ENCODE data around the gene ASTN2.
A peak's percentile ranks its signal among the peaks of the same experiment; 100 is the strongest.

Gene ASTN2

DNA sequence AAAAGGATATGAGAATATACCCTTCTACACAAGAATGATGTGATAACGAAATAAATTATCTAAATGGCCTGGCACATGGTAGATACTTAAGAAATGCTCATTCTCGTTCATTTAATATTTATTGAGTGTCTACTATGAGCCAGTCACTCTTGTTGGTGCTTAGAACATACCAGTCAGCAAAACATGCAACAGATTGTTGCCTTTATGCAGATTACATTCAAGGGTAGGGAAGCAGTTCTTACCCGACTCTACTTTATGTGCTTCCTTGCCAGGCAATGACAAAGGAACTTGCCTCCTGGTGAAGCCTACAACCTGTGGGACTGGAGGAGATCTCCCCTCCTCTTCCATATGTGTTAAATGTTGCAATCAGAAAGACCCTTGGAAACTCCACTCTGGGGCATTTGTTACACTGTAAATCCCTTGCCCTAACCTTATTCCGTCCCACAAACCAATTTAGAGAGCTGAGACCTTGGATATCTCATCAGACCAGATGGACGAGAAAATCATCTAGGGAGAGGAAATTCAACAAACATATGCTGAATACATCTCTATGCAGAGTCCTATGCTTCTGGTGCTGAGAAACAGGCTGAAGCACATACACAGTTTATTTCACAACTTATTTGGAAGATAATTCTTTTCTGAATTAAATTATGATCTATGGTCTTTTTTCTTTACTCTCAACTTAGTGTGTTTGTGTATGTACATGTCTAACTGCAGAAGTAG lies 855.9 kb downstream of the ASTN2 start:
- DNase-seq (ENCODE audit: low read depth): no peak

DNA sequence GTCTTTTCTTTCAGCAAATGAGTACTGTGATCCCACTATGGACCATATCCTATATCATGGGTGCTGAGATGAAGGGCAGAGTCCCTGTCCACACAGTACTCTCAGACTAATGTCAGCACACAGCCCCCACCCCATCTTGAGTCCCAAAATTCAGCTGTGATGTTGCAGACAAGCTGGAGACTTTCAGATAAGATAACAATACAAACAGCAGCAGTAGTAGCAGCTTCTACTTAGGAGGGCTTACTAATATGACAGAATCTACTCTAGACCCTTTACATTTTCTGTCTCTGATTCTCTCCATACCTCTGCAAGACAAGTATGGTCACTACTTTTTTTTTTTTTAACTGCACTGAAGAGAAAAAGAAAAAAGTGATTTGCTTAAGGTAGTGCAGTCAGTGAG lies 856.8 kb downstream of the ASTN2 start:
- DNase-seq (ENCODE audit: low read depth): no peak

DNA sequence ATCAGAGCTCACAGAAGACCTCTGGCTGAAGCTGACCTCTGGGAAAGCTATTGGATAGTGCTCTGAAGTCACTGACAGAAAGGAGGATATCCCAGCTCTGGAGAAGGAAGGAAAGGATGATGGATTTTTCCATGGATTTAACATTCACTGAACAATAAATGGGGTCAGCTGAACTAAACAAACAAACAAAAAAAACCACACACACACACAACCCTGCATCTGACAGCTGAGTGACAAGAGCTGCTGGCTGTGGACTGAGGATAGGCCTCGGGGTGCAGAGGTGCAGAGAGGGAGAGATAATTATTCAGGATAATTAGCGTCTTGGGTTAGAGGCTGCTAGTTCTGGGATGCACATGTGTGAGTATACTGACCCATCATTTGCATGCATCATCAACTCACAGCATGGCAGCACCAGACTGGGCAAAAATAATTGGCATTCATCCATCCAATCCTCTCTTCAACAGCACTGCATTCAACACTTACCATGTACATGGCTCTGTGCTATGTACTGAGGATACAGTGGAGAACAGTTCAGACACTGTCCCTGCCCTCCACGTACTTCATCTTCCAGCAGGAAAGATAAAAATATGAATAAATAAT lies 859.2 kb downstream of the ASTN2 start:
- no peak for DNase-seq (ENCODE audit: low read depth)

DNA sequence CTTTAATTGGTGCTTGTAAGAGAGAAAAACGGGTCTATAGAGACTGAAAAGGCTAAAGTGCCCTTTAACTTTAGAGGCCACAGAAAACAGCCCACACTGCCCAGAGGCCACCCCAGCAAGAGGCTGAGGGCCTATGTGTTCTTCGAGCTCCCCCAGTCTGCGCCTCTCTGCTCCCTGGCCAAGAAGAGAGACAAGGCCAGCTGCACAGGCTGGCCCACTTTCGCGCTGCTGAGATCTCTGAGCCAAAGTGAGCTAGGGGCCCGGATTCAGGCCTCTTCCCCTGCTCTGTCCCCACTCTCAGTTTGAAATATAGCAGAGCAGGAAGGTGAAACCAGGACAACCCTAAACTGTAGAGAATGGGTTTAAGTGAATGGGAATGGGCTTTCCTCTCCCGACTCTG lies 859.7 kb downstream of the ASTN2 start:
- DNase-seq (ENCODE audit: low read depth): no peak

DNA sequence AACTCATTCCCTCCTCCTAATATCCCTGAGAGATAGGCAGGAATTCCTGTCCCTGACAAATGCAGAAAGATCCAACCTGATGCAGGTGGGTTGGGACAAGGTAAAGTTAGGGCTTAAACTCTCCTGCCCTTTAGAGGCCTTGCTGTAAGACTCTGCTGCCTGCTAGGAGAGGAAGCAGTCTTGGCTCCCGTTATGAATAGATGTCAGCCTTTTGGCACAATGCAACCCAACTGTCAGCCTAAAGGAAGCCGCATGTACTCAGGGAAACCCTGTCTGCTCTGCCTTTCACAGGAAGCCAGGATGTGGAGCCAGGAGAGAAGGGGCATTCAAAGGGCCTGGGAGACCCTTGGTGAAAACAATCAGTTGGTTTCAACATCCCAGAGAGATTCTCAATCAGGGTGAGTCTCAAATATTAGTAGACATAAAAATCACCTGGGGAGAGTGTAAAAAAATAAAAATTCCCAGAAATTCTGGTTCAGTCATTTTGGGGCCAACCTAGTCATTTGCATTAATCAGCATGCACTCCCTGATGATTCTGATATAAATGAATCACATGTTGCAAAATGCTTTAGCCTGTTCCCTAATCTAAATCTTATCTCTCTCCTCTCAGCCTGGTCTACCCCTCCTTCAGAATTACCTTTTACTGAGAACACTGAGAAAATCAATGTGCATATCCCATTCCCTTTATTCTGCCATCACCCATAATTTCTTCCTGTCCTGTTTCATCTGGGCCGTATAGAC lies 864.0 kb downstream of the ASTN2 start:
- no peak for DNase-seq (ENCODE audit: low read depth)

DNA sequence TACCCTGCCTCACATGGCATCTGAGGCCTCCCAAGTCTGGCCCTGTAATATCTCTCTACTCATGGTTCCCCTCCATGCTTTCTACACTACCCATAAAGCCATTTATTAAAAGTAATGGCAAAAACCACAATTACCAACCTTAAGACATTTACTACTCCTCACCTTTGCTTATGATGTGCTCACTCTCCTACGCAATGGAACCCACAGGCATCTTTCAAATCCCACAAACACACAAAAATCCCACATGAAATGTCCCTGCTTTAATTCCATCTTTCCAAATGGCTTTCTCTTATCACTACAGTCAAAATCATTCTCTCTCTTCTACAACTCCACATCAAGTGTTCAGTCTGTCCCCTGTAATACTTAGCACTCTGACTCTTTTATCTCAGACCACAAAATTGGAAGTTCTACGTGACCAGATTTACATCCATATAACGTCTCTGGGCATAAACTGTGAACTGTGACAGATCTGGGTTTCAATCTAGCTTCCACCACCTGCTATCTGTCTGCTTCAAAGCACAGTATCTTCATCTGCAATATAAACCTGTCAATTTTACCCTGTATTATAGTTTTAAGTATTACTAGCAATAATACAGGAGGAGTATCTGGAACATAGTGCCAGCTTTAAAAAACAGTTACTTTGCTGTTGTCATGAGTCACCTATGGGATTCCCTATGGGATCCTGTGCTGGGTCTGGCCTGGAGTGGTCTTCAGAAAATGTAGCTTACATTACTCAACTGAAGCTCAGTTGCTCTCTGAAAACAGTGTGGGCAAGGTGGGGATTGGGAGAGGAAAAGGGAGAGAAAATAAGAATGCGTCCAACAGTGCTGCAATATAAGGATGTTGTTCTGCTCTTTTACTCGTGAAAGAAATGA lies 864.8 kb downstream of the ASTN2 start:
- no peak for DNase-seq (ENCODE audit: low read depth)

DNA sequence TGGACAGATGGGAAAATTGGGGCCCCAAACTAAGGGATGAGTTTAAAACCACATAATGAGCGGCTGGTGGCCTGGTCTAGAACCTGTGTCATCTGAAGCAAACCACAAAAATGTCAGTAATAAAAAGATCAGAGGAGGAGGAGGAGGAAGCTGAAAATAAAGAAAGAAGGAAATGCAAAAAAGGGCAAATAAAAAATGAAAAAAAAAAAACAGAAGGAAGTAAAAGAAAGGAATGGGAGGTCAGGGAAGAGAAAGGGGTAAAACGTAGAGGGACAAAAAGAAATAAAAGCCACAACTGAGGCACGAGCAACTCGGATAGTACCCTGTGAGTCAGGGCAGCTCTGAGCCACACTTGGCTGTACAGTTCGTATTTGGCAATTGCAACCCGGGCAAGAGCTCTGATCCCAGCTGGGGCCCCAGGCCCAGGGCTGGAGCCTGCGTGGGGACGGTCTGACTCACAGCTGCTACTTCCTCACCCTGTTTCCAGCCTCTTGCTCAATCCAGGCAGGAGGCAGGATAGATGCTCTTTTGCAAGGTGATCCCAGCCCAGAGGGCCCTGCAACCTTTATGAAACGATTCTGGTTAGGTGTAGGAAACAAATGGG lies 865.7 kb downstream of the ASTN2 start:
- peak; percentile 72 for DNase-seq (ENCODE audit: low read depth)

DNA sequence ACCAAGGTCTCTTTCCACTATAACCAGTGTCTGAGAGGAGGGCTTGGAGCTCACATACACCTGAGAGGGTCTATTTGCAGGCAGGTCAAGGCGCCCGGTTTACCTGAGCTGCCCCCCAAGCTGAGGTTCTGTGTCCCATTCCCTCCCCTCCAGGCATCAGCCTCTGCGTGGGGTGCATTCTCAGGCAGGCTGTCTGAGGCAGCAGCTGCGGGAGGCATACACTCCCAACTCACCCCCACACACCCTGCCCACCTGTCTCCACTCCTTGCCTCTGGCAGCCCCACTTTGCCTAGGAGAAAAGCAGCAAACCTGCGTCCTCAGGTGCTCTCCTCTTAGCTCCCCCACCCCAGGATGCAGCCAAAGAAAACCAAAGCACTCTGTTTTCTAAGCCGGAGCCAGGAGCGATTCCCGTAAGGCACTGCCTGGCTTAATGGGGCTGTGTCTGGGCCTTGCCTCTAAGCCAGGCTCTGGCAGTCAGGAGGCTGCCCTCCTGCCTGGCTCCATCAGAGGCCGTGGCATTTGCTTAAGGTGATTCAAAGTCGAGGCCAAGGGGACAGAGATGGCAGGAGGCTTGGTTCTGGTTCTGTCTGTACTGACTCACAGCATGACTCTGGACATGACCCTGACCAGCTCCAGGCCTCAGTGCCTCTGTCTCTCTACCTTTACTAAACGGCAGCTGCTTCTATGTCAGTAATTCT lies 867.0 kb downstream of the ASTN2 start:
- no peak for DNase-seq (ENCODE audit: low read depth)

DNA sequence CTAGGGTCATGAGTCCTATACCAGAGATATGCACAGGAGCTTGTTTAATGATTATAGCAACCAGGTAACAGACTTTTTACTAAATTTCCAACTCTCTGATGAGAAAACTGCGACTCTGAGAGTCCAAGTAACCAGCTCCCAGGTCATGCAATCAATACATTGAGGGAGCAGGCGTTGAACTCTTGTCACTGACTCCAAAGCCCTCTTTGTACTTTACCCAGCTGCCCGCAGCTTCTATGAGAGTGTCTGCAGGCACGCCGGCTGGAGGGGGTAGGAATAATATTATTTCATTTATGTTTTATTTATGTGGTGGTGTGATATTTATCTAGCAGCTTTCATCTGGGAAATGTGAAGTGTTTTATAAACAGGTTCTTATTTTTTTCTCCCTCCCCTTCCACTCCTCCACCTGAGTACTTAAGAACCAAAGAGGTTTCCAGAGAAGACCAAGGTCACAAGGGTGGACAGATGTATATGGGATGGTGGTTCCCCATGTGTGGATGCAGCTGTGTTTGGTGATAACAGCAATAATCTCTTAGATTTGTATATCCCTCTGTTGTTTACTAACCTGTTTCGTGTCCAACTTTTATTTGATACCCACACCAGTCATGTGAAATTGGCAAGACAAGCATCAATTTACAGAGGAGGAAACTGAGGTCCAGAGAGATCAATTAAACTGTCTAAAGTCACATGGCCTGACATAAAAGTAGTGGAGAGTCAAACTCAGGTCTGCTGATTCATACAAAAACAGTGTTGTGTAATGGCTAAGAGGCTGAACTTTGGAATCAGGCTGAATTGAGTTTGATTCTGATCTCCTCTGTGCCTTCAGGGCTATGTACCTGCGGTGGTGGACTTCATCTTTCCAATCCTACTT lies 867.9 kb downstream of the ASTN2 start:
- no peak for DNase-seq (ENCODE audit: low read depth)

DNA sequence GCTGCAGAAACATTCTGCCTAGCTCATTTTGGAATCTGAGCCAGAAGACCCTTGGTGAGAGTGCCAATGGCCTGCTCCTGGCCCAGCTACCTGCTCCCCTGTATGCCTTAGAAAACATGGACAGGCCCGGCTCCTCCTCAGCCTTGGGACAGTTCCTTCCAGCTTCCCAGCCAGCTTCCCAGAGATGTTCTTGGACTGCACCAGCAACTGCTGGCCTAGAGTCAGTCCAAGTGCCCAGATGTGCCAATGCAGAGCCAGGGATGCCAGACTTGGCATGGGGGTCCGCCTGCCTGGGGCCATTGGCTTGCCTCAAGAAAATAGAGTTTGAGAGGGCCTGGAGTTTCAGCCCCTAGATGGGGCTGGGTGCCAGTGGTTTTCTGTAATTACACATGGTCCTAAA lies 870.0 kb downstream of the ASTN2 start:
- DNase-seq (ENCODE audit: low read depth): no peak

DNA sequence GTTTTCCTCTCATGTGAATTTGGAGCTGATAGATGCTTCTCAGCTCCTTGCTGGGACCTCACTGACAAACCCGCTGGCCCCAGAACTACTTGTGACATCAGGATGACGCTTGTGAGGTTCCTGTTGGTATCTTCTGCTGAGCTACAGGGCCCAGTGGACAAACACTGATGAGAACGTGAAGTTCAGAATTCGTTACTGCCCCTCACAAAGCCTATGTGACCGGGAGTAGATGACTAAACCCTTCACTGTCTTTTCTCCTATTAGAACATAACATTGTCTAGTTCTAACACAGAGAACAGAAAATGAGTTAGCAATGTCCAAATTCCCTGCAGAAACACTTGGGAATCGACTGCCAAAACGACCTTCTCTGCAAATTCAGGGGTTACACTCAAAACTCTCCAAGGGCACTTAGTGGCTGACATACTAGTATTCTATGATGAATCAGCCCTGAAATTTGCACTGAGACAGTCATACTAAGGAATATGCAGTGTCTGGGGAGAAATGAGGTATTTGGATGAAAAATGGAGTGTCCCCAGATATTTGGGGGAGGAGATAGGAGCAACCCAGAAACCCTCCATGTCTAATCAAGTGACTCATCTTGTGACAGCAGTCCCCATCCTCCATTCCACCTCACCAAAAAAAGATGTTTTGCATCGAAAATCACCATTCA lies 871.0 kb downstream of the ASTN2 start:
- DNase-seq (ENCODE audit: low read depth): peak; percentile 51

DNA sequence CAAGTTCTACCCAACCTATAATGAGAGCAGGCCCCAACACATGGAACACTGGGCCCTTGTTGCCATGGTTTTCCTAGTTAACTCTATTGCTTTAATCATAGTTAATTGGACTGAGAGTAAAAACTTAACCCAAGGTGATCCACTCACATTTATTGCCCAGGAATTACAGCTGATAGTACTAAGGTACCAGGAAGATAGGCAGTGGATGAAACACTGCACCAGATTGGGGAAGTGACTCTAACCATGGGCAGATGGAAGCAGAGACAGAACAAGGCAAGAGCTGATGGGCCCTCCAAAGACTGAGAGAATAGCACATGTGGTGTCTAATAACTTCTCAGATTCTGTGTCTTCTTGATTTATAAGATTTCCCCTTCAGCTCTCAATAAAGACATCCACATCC lies 873.5 kb downstream of the ASTN2 start:
- DNase-seq (ENCODE audit: low read depth): no peak

DNA sequence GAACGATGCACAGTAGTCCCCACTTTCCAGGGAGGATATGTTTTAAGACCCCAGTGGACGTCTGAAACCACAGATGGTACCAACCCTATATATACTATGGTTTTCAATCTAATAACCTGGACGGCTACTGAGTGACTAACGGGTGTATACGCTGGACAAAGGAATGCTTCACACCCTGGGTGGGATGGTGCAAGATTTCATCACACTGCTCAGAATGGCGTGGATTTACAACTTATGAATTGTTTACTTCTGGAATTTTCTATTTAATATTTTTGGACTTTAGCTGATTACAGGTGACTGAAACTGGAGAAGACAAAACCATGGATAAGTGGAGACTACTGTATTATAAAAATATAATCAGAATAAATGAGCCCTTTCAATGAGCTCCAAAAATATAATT lies 875.3 kb downstream of the ASTN2 start:
- no peak for DNase-seq (ENCODE audit: low read depth)

DNA sequence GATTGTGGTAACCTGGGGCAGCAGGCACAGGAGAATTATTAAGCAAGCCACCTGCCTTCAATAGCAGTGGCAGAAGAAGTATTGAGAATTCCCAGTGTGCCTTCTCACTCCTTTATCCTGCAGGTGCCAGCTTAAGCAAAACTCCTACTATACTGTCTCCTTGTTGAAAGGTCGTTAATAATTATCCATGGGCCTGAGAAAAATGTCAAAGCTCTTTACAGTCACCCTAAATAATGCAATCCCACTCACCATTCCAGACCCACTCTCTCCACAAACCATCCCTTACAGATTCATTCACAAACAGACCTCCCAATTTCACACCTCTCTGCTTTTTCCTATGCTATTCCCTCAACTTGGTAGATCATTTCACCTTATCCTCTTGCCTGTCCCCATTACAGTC lies 889.2 kb downstream of the ASTN2 start:
- no peak for DNase-seq (ENCODE audit: low read depth)

DNA sequence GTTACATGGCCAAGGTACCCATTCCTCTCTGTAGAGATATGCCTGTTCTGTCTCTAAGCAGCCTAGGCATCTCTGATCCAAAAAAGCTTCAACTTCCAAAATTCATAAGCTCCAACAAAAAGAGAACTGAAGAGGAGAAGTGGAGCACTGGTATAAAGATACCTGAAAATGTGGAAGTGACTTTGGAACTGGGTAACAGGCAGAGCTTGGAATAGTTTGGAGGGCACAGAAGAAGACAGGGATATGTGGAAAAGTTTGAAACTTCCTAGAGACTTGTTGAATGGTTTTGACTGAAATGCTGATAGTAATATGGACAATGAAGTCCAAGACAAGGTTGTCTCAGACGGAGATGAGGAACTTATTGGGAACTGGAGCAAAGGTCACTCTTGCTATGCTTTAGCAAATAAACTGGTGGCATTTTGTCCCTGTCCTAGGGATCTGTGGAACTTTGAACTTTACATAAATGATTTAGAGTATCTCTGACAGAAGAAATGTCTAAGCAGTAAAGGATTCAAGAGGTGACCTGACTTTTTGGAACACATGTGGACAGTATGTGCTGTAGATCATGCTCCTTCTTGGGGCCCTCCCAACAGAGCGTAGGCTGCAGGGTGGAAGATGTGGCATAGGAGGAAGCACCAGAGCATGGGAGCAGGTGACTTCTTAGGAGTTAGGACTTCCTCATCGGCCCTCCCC lies 889.9 kb downstream of the ASTN2 start:
- no peak for DNase-seq (ENCODE audit: low read depth)

DNA sequence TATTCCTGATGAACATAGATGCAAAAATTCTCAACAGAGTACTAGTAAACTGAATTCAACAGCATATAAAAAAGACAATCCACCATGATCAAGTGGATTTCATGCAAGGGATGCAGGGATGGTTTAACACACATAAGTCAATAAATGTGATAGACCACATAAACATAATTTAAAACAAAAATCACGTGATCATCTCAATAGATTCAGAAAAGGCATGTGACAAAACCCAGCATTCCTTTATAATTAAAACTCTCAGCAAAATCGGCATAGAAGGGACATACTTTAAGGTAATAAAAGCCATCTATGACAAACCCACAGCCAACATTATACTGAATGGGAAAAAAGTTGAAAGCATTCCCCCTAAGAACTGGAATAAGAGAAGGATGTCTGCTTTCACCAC lies 894.6 kb downstream of the ASTN2 start:
- DNase-seq (ENCODE audit: low read depth): no peak

DNA sequence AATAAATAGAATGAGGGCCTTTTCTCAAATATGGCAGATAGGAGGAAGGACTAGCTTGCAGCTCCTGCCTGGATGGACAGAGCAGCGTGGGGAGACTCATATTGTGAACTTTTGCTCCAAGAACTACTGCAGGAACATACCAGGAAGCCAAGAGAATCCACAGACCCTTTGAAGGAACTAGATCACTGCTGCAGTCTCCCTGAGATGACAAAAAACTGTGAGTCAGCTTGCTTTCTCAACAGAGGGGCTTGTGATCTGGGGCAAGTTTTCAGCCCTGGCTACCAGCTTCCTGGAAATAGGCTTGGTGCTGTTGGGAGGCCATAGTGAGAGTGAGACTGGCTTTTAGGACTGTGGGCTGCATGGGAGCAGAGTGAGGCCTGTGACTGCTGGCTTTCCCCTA lies 898.4 kb downstream of the ASTN2 start:
- DNase-seq (ENCODE audit: low read depth): no peak

DNA sequence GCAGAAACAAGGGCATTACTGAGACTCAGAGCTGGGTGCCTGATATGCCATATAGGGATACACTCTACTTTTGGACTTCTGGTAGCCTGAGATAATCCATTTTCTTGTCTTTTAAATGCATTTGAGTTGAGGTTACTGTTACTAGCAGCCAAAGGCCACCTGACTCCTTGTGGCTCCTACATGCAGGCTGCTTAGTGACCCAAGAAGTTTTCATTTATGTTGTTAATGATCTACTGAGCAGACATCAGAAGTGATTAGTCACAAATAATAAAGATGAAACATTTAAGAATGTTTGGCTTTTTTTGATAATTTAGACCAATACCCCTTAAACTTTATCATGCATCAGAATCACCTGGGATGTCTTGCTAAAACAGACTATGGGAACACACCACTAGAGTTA lies 899.3 kb downstream of the ASTN2 start:
- DNase-seq (ENCODE audit: low read depth): no peak

DNA sequence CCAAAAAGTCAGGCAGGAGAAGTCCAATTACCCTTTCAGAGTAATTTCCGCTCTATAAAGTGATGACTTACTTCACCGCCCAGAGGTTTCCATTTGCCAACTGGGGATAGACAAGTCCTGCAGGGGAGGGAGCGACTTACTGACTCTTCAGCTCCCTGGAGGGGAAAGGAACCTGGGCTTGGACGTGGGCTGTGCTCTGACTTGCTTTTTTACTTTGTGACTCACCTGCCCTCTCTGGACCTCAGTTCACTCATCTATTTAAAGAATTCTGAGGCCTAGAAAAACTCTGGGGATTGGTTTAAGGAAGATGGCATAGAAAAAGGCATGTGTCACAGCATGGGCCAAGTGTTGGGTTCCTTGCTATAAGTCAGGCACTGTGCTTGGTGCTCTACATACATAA lies 908.2 kb downstream of the ASTN2 start:
- no peak for DNase-seq (ENCODE audit: low read depth)

Data from HS-27A (cell line).